ENCODE data around the gene PARD3.

The PARD3 gene

DNA sequence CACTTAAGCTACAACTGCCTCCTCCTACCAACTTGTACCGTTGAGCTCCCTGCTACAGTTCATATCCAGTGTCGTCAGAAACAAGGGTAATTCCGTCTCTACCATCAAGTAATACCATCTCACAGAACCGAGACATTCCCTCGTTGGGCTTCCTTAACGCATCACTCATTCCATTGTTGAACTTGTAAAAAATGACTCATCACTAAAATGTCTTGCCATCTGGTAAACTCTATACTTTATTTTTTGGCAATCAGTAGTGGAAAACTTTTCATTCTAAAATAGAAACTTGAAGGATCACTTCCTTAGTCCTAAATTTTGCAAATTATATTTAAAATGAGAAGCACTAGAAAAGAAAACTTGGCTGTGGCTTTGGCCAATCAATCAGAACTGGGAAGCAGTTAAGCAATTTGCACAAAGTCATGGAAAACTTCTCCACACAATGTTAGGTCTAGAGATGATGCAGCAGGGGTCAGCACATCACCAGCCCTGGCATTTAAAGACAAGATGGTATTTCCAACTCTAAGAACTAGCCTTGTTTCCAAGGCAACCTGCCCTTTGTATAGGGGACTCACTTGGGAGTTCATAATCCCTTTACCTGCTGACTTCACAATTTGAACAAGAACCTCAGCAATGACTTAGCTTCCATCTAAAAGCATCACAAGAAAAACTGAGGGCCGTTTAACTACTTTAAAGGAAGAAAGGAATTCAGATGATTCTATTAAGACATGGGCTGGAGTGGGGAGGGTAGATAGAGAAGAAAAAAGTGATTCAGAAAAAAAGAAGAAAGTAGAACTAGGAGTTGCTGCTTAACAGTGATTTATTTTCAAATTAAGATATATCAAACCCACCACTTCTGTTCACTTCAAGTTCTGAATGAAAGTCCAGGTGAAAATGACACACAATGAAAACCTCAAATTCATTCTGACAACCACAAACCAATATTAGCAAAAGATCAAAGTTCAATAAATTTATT lies 288.1 kb downstream of the PARD3 start:
- H3K4me1 ChIP-seq (ENCODE audit: control insufficient read depth, insufficient read depth, low read length) = peaks cover 14% of the 10 kb centered on the region
- H3K27me3 ChIP-seq (ENCODE audit: control insufficient read depth in 1 of 2, insufficient read depth in 2 of 2, low read length in 2 of 2) = no peaks in the 10 kb centered on the region
- H3K27ac ChIP-seq (ENCODE audit: low read length) = no peak overlapping the region

DNA sequence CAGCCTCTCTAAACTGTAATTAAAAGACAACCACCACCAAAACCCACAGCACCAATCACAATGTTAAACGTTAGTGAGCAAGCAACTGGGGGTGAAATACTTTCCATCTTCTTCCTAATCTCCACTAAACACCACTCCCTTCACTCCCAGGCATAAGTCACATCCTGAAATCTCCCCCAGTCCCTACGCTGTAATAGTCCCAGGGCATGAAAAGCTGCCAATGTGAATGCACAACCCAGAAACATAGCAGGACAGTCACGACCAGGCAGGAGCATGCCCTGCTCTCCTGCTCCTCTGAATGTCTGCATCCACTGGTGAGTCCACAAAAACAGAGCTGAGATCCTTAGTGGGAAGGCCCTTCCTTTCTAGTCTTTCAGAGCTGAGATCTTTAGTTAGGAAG lies 288.9 kb downstream of the PARD3 start:
- peak overlapping the region in 1 of 2 donors; percentile 42 for H3K4me3 ChIP-seq (ENCODE audit: low read length in 2 of 2)

More for the DNA sequence above, 288.1 kb downstream of the PARD3 start:
- Histone ChIP-seq H3K9ac (ENCODE audit: low read length in 2 of 2) (no peak overlapping the region), H3K4me3 (ENCODE audit: low read length in 2 of 2) (peak overlapping the region in 1 of 2 donors; percentile 42), H3K36me3 (ENCODE audit: control insufficient read depth in 2 of 2, insufficient read depth in 2 of 2, low read length in 2 of 2) (no peaks in the 10 kb centered on the region), H3K9me3 (ENCODE audit: control insufficient read depth in 2 of 2, low read length in 2 of 2) (no peaks in the 10 kb centered on the region)

DNA sequence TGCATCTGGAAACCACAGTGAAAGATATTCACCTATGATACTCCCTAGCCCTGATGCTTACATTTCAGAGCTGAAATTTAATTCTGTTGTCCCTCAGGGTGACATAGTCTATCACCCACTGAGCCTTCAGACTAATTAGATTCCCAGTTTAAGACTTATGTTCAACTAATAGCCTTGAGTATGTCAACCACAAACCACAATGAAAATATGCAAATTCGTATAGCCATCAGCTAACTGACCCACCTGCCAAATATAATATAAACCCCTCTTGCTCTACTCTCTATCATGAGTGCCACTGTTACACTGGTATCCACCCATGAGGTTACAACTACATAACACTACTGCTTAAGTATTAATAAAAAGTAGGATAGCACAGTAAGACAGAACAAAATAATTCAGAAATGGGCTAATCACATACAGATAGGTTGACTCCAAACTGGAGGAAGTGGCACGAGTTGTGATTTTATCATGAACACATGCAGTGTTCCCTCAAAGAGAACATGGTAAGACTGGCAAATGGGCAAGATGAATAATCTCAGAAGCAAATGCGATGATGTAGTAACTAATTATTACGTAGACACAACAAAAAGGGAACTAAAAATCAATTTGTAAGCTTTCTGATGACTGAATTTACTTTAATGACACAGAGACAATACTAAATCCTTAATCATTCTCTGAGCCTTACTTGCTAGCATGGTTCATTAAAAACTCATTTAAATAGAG lies 290.6 kb downstream of the PARD3 start:
- Histone ChIP-seq H3K9ac (ENCODE audit: low read length in 2 of 2) (no peak overlapping the region), H3K27me3 (ENCODE audit: control insufficient read depth in 1 of 2, insufficient read depth in 2 of 2, low read length in 2 of 2) (no peaks in the 10 kb centered on the region), H3K9me3 (ENCODE audit: control insufficient read depth in 2 of 2, low read length in 2 of 2) (no peaks in the 10 kb centered on the region), H3K36me3 (ENCODE audit: control insufficient read depth in 2 of 2, insufficient read depth in 2 of 2, low read length in 2 of 2) (no peaks in the 10 kb centered on the region), H3K4me1 (ENCODE audit: control insufficient read depth, insufficient read depth, low read length) (peaks cover 14% of the 10 kb centered on the region), H3K27ac (ENCODE audit: low read length) (no peak overlapping the region), H3K4me3 (ENCODE audit: low read length in 2 of 2) (no peak overlapping the region)

More for the DNA sequence above, 288.9 kb downstream of the PARD3 start:
- Histone ChIP-seq H3K27me3 (ENCODE audit: control insufficient read depth in 1 of 2, insufficient read depth in 2 of 2, low read length in 2 of 2) (no peaks in the 10 kb centered on the region), H3K4me1 (ENCODE audit: control insufficient read depth, insufficient read depth, low read length) (peaks cover 14% of the 10 kb centered on the region), H3K36me3 (ENCODE audit: control insufficient read depth in 2 of 2, insufficient read depth in 2 of 2, low read length in 2 of 2) (no peaks in the 10 kb centered on the region), H3K27ac (ENCODE audit: low read length) (no peak overlapping the region), H3K9me3 (ENCODE audit: control insufficient read depth in 2 of 2, low read length in 2 of 2) (no peaks in the 10 kb centered on the region), H3K9ac (ENCODE audit: low read length in 2 of 2) (no peak overlapping the region)

- Histone ChIP-seq H3K9ac (ENCODE audit: low read length in 2 of 2) (no peak overlapping the region), H3K4me1 (ENCODE audit: control insufficient read depth, insufficient read depth, low read length) (peaks cover 9% of the 10 kb centered on the region), H3K9me3 (ENCODE audit: control insufficient read depth in 2 of 2, low read length in 2 of 2) (no peaks in the 10 kb centered on the region), H3K4me3 (ENCODE audit: low read length in 2 of 2) (no peak overlapping the region), H3K27me3 (ENCODE audit: control insufficient read depth in 1 of 2, insufficient read depth in 2 of 2, low read length in 2 of 2) (no peaks in the 10 kb centered on the region), H3K36me3 (ENCODE audit: control insufficient read depth in 2 of 2, insufficient read depth in 2 of 2, low read length in 2 of 2) (no peaks in the 10 kb centered on the region), H3K27ac (ENCODE audit: low read length) (no peak overlapping the region)
These were observed 291.9 kb downstream of the PARD3 start for GRCh38 chr10:34523017-34523767.

DNA sequence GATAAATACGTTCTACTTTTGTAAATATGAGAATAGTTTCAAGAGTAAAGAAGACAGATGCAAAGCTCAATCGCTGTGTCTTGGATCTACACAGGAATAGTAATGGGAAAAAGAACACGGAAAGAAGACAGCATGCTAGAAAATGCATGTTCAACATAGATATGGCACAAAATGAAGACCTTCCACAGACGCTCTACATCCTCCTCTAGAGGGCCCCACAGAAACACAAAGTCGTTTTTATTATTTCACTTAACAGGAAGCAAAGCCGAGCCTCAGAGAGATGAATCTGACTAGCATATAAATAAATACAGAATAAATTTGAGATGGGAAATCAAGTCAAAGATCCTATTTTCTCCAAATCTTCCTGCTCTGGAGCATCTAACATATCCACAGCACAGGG lies 292.6 kb downstream of the PARD3 start:
- no peaks in the 10 kb centered on the region for H3K36me3 ChIP-seq (ENCODE audit: control insufficient read depth in 2 of 2, insufficient read depth in 2 of 2, low read length in 2 of 2)
- H3K4me1 ChIP-seq (ENCODE audit: control insufficient read depth, insufficient read depth, low read length) = peaks cover 9% of the 10 kb centered on the region
- H3K27ac ChIP-seq (ENCODE audit: low read length) = no peak overlapping the region
- H3K4me3 ChIP-seq (ENCODE audit: low read length in 2 of 2) = no peak overlapping the region
- H3K9me3 ChIP-seq (ENCODE audit: control insufficient read depth in 2 of 2, low read length in 2 of 2) = no peaks in the 10 kb centered on the region
- no peaks in the 10 kb centered on the region for H3K27me3 ChIP-seq (ENCODE audit: control insufficient read depth in 1 of 2, insufficient read depth in 2 of 2, low read length in 2 of 2)
- no peak overlapping the region for H3K9ac ChIP-seq (ENCODE audit: low read length in 2 of 2)

GRCh38 chr10:34520510-34520909 lies 294.6 kb downstream of the PARD3 start:
- Histone ChIP-seq H3K36me3 (ENCODE audit: control insufficient read depth in 2 of 2, insufficient read depth in 2 of 2, low read length in 2 of 2) (no peaks in the 10 kb centered on the region), H3K4me3 (ENCODE audit: low read length in 2 of 2) (no peak overlapping the region), H3K9me3 (ENCODE audit: control insufficient read depth in 2 of 2, low read length in 2 of 2) (no peaks in the 10 kb centered on the region), H3K9ac (ENCODE audit: low read length in 2 of 2) (no peak overlapping the region), H3K27me3 (ENCODE audit: control insufficient read depth in 1 of 2, insufficient read depth in 2 of 2, low read length in 2 of 2) (no peaks in the 10 kb centered on the region), H3K4me1 (ENCODE audit: control insufficient read depth, insufficient read depth, low read length) (no peaks in the 10 kb centered on the region), H3K27ac (ENCODE audit: low read length) (no peak overlapping the region)

- H3K4me1 ChIP-seq (ENCODE audit: control insufficient read depth, insufficient read depth, low read length) = no peaks in the 10 kb centered on the region
These were observed 295.0 kb downstream of the PARD3 start for GRCh38 chr10:34520084-34520483.

DNA sequence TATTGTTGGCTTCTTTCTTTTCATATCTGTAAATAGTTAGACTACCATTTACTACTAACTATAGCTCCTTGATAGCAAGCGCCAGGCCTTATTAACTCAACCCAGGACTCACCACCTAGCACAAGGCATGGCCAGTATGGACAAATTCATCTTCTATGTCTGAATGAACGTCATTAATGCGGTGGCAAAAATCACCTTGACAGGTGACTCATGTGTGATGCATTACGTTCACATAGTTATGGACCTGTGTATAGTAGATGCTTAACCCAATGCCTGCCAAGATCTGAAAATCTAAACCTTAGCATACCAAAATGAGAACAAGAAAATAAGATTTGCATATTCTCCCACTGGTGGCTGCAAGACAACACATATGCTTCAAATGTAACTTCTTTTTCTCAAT lies 300.8 kb downstream of the PARD3 start:
- no peak overlapping the region for H3K27ac ChIP-seq (ENCODE audit: low read length)
- H3K9me3 ChIP-seq (ENCODE audit: control insufficient read depth in 2 of 2, low read length in 2 of 2) = no peaks in the 10 kb centered on the region
- no peak overlapping the region for H3K9ac ChIP-seq (ENCODE audit: low read length in 2 of 2)
- H3K36me3 ChIP-seq (ENCODE audit: control insufficient read depth in 2 of 2, insufficient read depth in 2 of 2, low read length in 2 of 2) = peaks cover 0 to 2% of the 10 kb centered on the region in 2 donors
- no peak overlapping the region for H3K4me3 ChIP-seq (ENCODE audit: low read length in 2 of 2)
- no peaks in the 10 kb centered on the region for H3K27me3 ChIP-seq (ENCODE audit: control insufficient read depth in 1 of 2, insufficient read depth in 2 of 2, low read length in 2 of 2)
- H3K4me1 ChIP-seq (ENCODE audit: control insufficient read depth, insufficient read depth, low read length) = no peaks in the 10 kb centered on the region

More at GRCh38 chr10:34520084-34520483, 295.0 kb downstream of the PARD3 start:
- no peak overlapping the region for H3K9ac ChIP-seq (ENCODE audit: low read length in 2 of 2)
- H3K27me3 ChIP-seq (ENCODE audit: control insufficient read depth in 1 of 2, insufficient read depth in 2 of 2, low read length in 2 of 2) = no peaks in the 10 kb centered on the region
- H3K4me3 ChIP-seq (ENCODE audit: low read length in 2 of 2) = no peak overlapping the region
- no peaks in the 10 kb centered on the region for H3K9me3 ChIP-seq (ENCODE audit: control insufficient read depth in 2 of 2, low read length in 2 of 2)
- peaks cover 0 to 2% of the 10 kb centered on the region in 2 donors for H3K36me3 ChIP-seq (ENCODE audit: control insufficient read depth in 2 of 2, insufficient read depth in 2 of 2, low read length in 2 of 2)
- no peak overlapping the region for H3K27ac ChIP-seq (ENCODE audit: low read length)

DNA sequence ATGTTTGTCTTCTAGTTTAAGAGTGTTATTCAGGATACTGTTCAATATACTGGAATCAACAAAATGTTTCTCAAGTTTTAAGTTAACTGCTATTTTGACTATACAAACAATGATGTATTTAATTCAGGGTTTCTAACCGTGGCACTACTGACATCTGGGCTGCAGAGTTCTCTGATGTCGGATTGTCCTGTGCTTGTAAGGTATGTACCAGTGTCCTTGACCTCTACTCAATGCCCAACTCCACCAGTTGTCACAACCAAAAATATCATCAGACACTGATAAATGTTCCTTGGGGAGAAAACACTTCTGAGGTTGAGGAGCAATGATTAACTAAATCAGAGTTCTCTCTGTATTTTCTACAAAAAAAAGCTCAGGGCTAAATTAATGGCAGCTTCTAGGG lies 301.5 kb downstream of the PARD3 start:
- no peaks in the 10 kb centered on the region for H3K4me1 ChIP-seq (ENCODE audit: control insufficient read depth, insufficient read depth, low read length)
- no peak overlapping the region for H3K9ac ChIP-seq (ENCODE audit: low read length in 2 of 2)
- H3K9me3 ChIP-seq (ENCODE audit: control insufficient read depth in 2 of 2, low read length in 2 of 2) = no peaks in the 10 kb centered on the region
- no peak overlapping the region for H3K4me3 ChIP-seq (ENCODE audit: low read length in 2 of 2)
- no peaks in the 10 kb centered on the region for H3K27me3 ChIP-seq (ENCODE audit: control insufficient read depth in 1 of 2, insufficient read depth in 2 of 2, low read length in 2 of 2)
- H3K27ac ChIP-seq (ENCODE audit: low read length) = no peak overlapping the region
- peaks cover 0 to 2% of the 10 kb centered on the region in 2 donors for H3K36me3 ChIP-seq (ENCODE audit: control insufficient read depth in 2 of 2, insufficient read depth in 2 of 2, low read length in 2 of 2)

- Histone ChIP-seq H3K4me1 (ENCODE audit: control insufficient read depth, insufficient read depth, low read length) (no peaks in the 10 kb centered on the region), H3K9ac (ENCODE audit: low read length in 2 of 2) (no peak overlapping the region), H3K27ac (ENCODE audit: low read length) (no peak overlapping the region), H3K4me3 (ENCODE audit: low read length in 2 of 2) (no peak overlapping the region), H3K36me3 (ENCODE audit: control insufficient read depth in 2 of 2, insufficient read depth in 2 of 2, low read length in 2 of 2) (no peaks in the 10 kb centered on the region), H3K9me3 (ENCODE audit: control insufficient read depth in 2 of 2, low read length in 2 of 2) (no peaks in the 10 kb centered on the region), H3K27me3 (ENCODE audit: control insufficient read depth in 1 of 2, insufficient read depth in 2 of 2, low read length in 2 of 2) (no peaks in the 10 kb centered on the region)
These were observed 307.9 kb downstream of the PARD3 start for GRCh38 chr10:34507217-34507616.

All from stomach smooth muscle (tissue), 2 donors.